Lower leg skin (tissue), 4 donors: ENCODE data around the gene P2RX1. TPM values are rescaled to one million over a fixed set of nuclear protein-coding genes. Genes with fewer than 3 reads are reported as not detected.

Source experiments
- DNase-seq, 2 donors: peaks; one replicate each; pipeline ENCODE4 v3.0.0-alpha.2; 2019; ENCODE audit warnings: low spot score in 2 of 2
- H3K4me3 ChIP-seq: fragments of 200-600 bp; sonication (generic); 2 replicates; pipeline ENCODE4 v1.5.1; 2017; ENCODE audit warnings: mild to moderate bottlenecking, low read depth; ENCODE audit not compliant: poor library complexity, severe bottlenecking
- CTCF ChIP-seq, 3 donors: fragments of 450-650 bp; IDR thresholded peaks; one replicate each; pipeline ENCODE4 v1.5.1; 2016; ENCODE audit warnings: antibody characterized with exemption in 3 of 3, mild to moderate bottlenecking in 3 of 3, moderate library complexity in 2 of 3
- POLR2A ChIP-seq, 2 donors: fragments of 450-650 bp; IDR thresholded peaks; one replicate each; pipeline ENCODE4 v1.6.1; 2016 to 2017; ENCODE audit warnings: antibody characterized with exemption in 2 of 2, mild to moderate bottlenecking in 1 of 2, moderate library complexity in 1 of 2
- WGBS, 2 donors: methylation state at CpG; one replicate each; pipeline ENCODE4 v1.1.5; 2018; 5-methylcytosine and 5-hydroxymethylcytosine counted together
- intact Hi-C: fragments of 100-400 bp; cut with DNase I; formaldehyde crosslinking; loops from one replicate; pipeline ENCODE4 v1.15.0; 2023; ENCODE audit warnings: low total_unique reads
- total RNA-seq, 4 donors: library from RNA; depleted of rRNA; stranded (reverse); fragments of >200 nt; gene quantifications; one replicate each; pipeline ENCODE4 v1.1.0, GENCODE V29; 2016

P2RX1 gene
- total RNA-seq, 4 donors from 2014 or later: 0.56 to 5.0 (median 1.0) TPM

GRCh38 chr17:3885970-3886369 is 30.3 kb downstream of the P2RX1 start:
- DNase-seq: no peak
- H3K4me3 ChIP-seq: no peak overlapping the region
- TF ChIP-seq CTCF (IDR thresholded peaks at IDR 0.05): no peak
- no peak for TF ChIP-seq POLR2A (IDR thresholded peaks at IDR 0.05)
- intact Hi-C loops: no loop called here
- WGBS, 2 donors: 88 to 95% methylated on average over 4 of the region's 4 CpGs

GRCh38 chr17:3885271-3885670 is 31.0 kb downstream of the P2RX1 start:
- TF ChIP-seq CTCF (IDR thresholded peaks at IDR 0.05): no peak
- no peak for TF ChIP-seq POLR2A (IDR thresholded peaks at IDR 0.05)
- H3K4me3 ChIP-seq: no peak overlapping the region
- 69 to 78% methylated on average over 9 to 11 of the region's 14 CpGs for WGBS, 2 donors
- no peak for DNase-seq
- intact Hi-C loops: no loop called here

- DNase-seq: no peak
- no peak for TF ChIP-seq CTCF (IDR thresholded peaks at IDR 0.05)
- no peak for TF ChIP-seq POLR2A (IDR thresholded peaks at IDR 0.05)
- intact Hi-C loops: no loop called here
- 86 to 91% methylated on average over 12 of the region's 12 CpGs for WGBS, 2 donors
- H3K4me3 ChIP-seq: no peak overlapping the region
Measured at GRCh38 chr17:3884188-3884587, 32.1 kb downstream of the P2RX1 start.

- intact Hi-C loops: no loop called here
- 76 to 89% methylated on average over 4 of the region's 4 CpGs for WGBS, 2 donors
- no peak overlapping the region for H3K4me3 ChIP-seq
- DNase-seq: no peak
- TF ChIP-seq CTCF (IDR thresholded peaks at IDR 0.05) (no peak), POLR2A (IDR thresholded peaks at IDR 0.05) (no peak)
Measured at GRCh38 chr17:3882276-3882675, 34.0 kb downstream of the P2RX1 start.

GRCh38 chr17:3880983-3881382 is 35.3 kb downstream of the P2RX1 start:
- intact Hi-C loops: no loop called here
- no peak for DNase-seq
- 89 to 92% methylated on average over 7 of the region's 7 CpGs for WGBS, 2 donors
- TF ChIP-seq CTCF (IDR thresholded peaks at IDR 0.05) (no peak), POLR2A (IDR thresholded peaks at IDR 0.05) (no peak)
- no peak overlapping the region for H3K4me3 ChIP-seq
